Measurements from ENCODE around the gene OCA2. TPM values are rescaled to one million over a fixed set of nuclear protein-coding genes. Genes with fewer than 3 reads are reported as not detected.

The OCA2 gene
- total and polyA plus RNA-seq, 2 of the 13 experiments (the other 11 are each of a cell fraction or from before 2014, with no cell fraction given): 0.02 to 0.05 TPM

- TF ChIP-seq ZBTB49 (CRISPR knock-in tag; IDR thresholded peaks at IDR 0.05; ENCODE audit: borderline replicate concordance): no peak
These were observed 83.3 kb downstream of the OCA2 start (continued) for GRCh38 chr15:28015855-28016254.

GRCh38 chr15:28014623-28015200, 84.4 kb downstream of the OCA2 start:
- ATAC-seq (no peak), DNase-seq (ENCODE audit: low spot score) (no peak), FAIRE-seq (no peak)
- Histone ChIP-seq H3K4me2 (ENCODE audit: low read depth, low read length) (no peak overlapping the region), H3K4me1 (ENCODE audit: insufficient read depth, low read length) (peaks cover 18% of the 10 kb centered on the region), H3K4me3 (replicated peaks in 1 of 3; ENCODE audit: insufficient read depth in 1 of 3, low read depth in 2 of 3, low read length in 3 of 3) (no peak overlapping the region), H3K79me2 (ENCODE audit: insufficient read depth, low read length) (no peaks in the 10 kb centered on the region), H3K36me3 (replicated peaks in 1 of 2; ENCODE audit: control insufficient read depth in 1 of 2, insufficient read depth in 2 of 2, low read length in 2 of 2) (no peaks in the 10 kb centered on the region), H3K27me3 (ENCODE audit: control insufficient read depth in 1 of 2, insufficient read depth in 2 of 2, low read length in 2 of 2) (no peaks in the 10 kb centered on the region), H3K9ac (ENCODE audit: insufficient read depth, low read depth, low read length) (no peak overlapping the region), H3K27ac (ENCODE audit: extremely low read length, insufficient read depth, low read length) (no peak overlapping the region), H4K20me1 (ENCODE audit: insufficient read depth, low read length) (no peaks in the 10 kb centered on the region), H3K9me3 (ENCODE audit: low read length) (no peaks in the 10 kb centered on the region), H2AFZ (ENCODE audit: low read length) (no peak overlapping the region)
- POLR2A ChIA-PET: no interaction called here
- in situ Hi-C loops (cut with HindIII; ENCODE audit: extremely low pct_ligation_motif_present, low pct_unique_long_range_greater_than_20kb): loop anchor here (10.0 kb wide), 1 partner anchor 340 kb away; no protein-coding TSS in a partner anchor
- TF ChIP-seq TBX3 (IDR thresholded peaks at IDR 0.05; ENCODE audit: borderline replicate concordance): no peak
- TF ChIP-seq PCBP2 (optimal IDR thresholded peaks at IDR 0.05; ENCODE audit: low read depth, low read length, poor library complexity, severe bottlenecking): no peak
- no peak for TF ChIP-seq SRF (IDR thresholded peaks at IDR 0.05; ENCODE audit: low read depth, low read length)
- TF ChIP-seq ZNF775 (CRISPR knock-in tag; IDR thresholded peaks at IDR 0.05; ENCODE audit: borderline replicate concordance): no peak
- no peak for TF ChIP-seq MBD4 (IDR thresholded peaks at IDR 0.05; ENCODE audit: borderline replicate concordance, low read length)
- no peak for TF ChIP-seq LBX2 (CRISPR knock-in tag; IDR thresholded peaks at IDR 0.05; ENCODE audit: borderline replicate concordance)
- no TSS peak for BruUV-seq (replicated peaks)
- intact Hi-C loops (cut with micrococcal nuclease; ENCODE audit: unreplicated experiment): no loop called here
- 74% methylated on average over 18 of the region's 23 CpGs for WGBS (ENCODE audit: low lambda C conversion rate)
- CTCF ChIA-PET (ENCODE audit: low intra/inter-chr PET ratio, low total read pairs): no interaction called here

Measured in HepG2 (cell line).